Measurements from ENCODE around the gene ESPL1. TPM values are rescaled to one million over a fixed set of nuclear protein-coding genes. Genes with fewer than 3 reads are reported as not detected.

The ESPL1 gene
- total and polyA plus RNA-seq, 2 of the 13 experiments (the other 11 are each of a cell fraction or from before 2014, with no cell fraction given): 5.8 to 11.5 TPM

- TF ChIP-seq PRDM4 (CRISPR knock-in tag; IDR thresholded peaks at IDR 0.05; ENCODE audit: borderline replicate concordance) (peak; percentile 36; the same call in 1 of the 2 replicates), RBM39 (IDR thresholded peaks at IDR 0.05; ENCODE audit: low read depth, low read length, poor library complexity, severe bottlenecking) (peak; percentile 48)
These were observed 56.8 kb downstream of the ESPL1 start (continued) for GRCh38 chr12:53324779-53325510.

- Histone ChIP-seq H3K36me3 (replicated peaks in 1 of 2; ENCODE audit: control insufficient read depth in 1 of 2, insufficient read depth in 2 of 2, low read length in 2 of 2) (no peaks in the 10 kb centered on the region), H3K4me2 (ENCODE audit: low read depth, low read length) (peak overlapping the region; percentile 89), H3K27me3 (ENCODE audit: control insufficient read depth in 1 of 2, insufficient read depth in 2 of 2, low read length in 2 of 2) (peaks cover 0 to 10% of the 10 kb centered on the region in 2 experiments; a peak in 4 of 5 replicates), H3K4me3 (replicated peaks in 1 of 3; ENCODE audit: insufficient read depth in 1 of 3, low read depth in 2 of 3, low read length in 3 of 3) (peak overlapping the region; percentile 57 to 65 (median 62); a peak in 5 of 6 replicates), H2AFZ (ENCODE audit: low read length) (no peak overlapping the region), H3K27ac (ENCODE audit: extremely low read length, insufficient read depth, low read length) (peak overlapping the region; percentile 74), H4K20me1 (ENCODE audit: insufficient read depth, low read length) (no peaks in the 10 kb centered on the region), H3K9ac (ENCODE audit: insufficient read depth, low read depth, low read length) (peak overlapping the region; percentile 74), H3K4me1 (ENCODE audit: insufficient read depth, low read length) (peaks cover 48% of the 10 kb centered on the region), H3K9me3 (ENCODE audit: low read length) (no peaks in the 10 kb centered on the region), H3K79me2 (ENCODE audit: insufficient read depth, low read length) (peaks cover 1% of the 10 kb centered on the region)
- ATAC-seq (no peak; the same call in 1 of the 3 replicates), DNase-seq (ENCODE audit: low spot score) (peak; percentile 35), FAIRE-seq (no peak)
- POLR2A ChIA-PET: interaction anchor here (0.6 to 3.2 kb wide), 11 partner anchors 19 to 247 kb away, joined by 3 to 23 read pairs (median 6); partner anchors contain the start of genes MYG1, PFDN5, PRR13 and SP1
- in situ Hi-C loops (cut with HindIII; ENCODE audit: extremely low pct_ligation_motif_present, low pct_unique_long_range_greater_than_20kb) (loop anchor here (5.0 kb wide), 1 partner anchor 177 kb away; the partner anchor contains the start of gene TARBP2), intact Hi-C loops (cut with micrococcal nuclease; ENCODE audit: unreplicated experiment) (no loop called here)
- BruUV-seq (replicated peaks): no TSS peak
- CTCF ChIA-PET (ENCODE audit: low intra/inter-chr PET ratio, low total read pairs): interaction anchor here (0.9 to 1.6 kb wide), 4 partner anchors 19 to 183 kb away, joined by 3 to 14 read pairs (median 4); no protein-coding TSS in a partner anchor
- WGBS (ENCODE audit: low lambda C conversion rate): 0% methylated on average over 10 of the region's 50 CpGs
- TF ChIP-seq HOXA3 (CRISPR knock-in tag; IDR thresholded peaks at IDR 0.05): peak; percentile 45; the same call in 1 of the 2 replicates
- TF ChIP-seq NRL (CRISPR knock-in tag; IDR thresholded peaks at IDR 0.05; ENCODE audit: borderline replicate concordance): peak; percentile 36; the same call in 1 of the 2 replicates
- TF ChIP-seq AGO2 (optimal IDR thresholded peaks at IDR 0.05; ENCODE audit: low read depth, low read length): peak; percentile 78
- TF ChIP-seq ZNF740 (CRISPR knock-in tag; IDR thresholded peaks at IDR 0.05): no peak
- TF ChIP-seq HNRNPL (IDR thresholded peaks at IDR 0.05; ENCODE audit: low read depth, low read length): peak; percentile 98
- no peak for TF ChIP-seq SMARCC2 (IDR thresholded peaks at IDR 0.05)
- no peak for TF ChIP-seq TBP (CRISPR knock-in tag; IDR thresholded peaks at IDR 0.05)
- TF ChIP-seq ZBTB38 (CRISPR knock-in tag; IDR thresholded peaks at IDR 0.05): peak; percentile 86
- no peak for TF ChIP-seq ZBTB43 (CRISPR knock-in tag; conservative IDR thresholded peaks at IDR 0.05)
- 0 out of 2 replicates have a peak, but pooled peaks have one; percentile 41 for TF ChIP-seq DZIP1 (CRISPR knock-in tag; IDR thresholded peaks at IDR 0.05)
These were observed 57.5 kb downstream of the ESPL1 start for GRCh38 chr12:53325511-53326061.

Data from HepG2 (cell line).